Mucosa of stomach (tissue), 1 donor: ENCODE data around the gene TANK.
"Not testable (repeated sequence)": the region's sequence is repeated elsewhere in the genome, so short reads cannot be mapped to it uniquely, and the experiment has no call there.

Experiments used
- H3K27me3 ChIP-seq: one replicate; pipeline ENCODE4 v1.7.0; 2013; ENCODE audit warnings: mild to moderate bottlenecking, low read length; ENCODE audit not compliant: control insufficient read depth, insufficient read depth
- H3K36me3 ChIP-seq: one replicate; pipeline ENCODE4 v1.7.0; 2013; ENCODE audit warnings: low read length; ENCODE audit not compliant: control insufficient read depth, insufficient read depth
- H3K4me1 ChIP-seq: one replicate; pipeline ENCODE4 v1.7.0; 2013; ENCODE audit warnings: mild to moderate bottlenecking, low read length; ENCODE audit not compliant: control insufficient read depth, insufficient read depth
- H3K4me3 ChIP-seq: one replicate; pipeline ENCODE4 v1.7.0; 2013; ENCODE audit warnings: low read length
- H3K9ac ChIP-seq: one replicate; pipeline ENCODE4 v1.7.0; 2013; ENCODE audit warnings: mild to moderate bottlenecking, low read length, moderate library complexity
- H3K9me3 ChIP-seq: one replicate; pipeline ENCODE4 v1.7.0; 2013; ENCODE audit warnings: mild to moderate bottlenecking, low read length, moderate library complexity; ENCODE audit not compliant: control insufficient read depth
- donor health status: Pancreatic carcinoma.

TANK gene

DNA sequence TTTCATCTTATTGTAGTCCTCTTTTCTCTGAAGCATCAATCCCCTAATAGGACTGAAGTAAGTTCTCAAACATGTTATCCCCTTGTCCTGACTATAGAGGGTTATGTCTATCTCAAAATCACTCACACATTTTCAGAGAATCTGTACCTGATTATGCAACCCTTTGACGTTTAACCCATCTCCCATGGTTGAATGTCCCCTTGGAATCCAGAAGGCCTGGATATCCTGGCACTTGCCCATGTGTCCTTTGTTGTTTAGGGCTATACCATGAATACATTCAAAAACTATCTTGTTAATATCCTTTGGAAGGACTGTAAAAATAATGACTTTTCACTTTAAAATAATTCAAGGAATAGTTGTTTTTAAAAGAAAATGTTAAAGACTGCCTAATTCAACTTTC is 81.7 kb downstream of the TANK start:
- H3K4me1 ChIP-seq = peaks cover 11% of the 10 kb centered on the region
- no peaks in the 10 kb centered on the region for H3K36me3 ChIP-seq
- H3K4me3 ChIP-seq = no peak overlapping the region
- H3K9me3 ChIP-seq = no peaks in the 10 kb centered on the region
- H3K9ac ChIP-seq = no peak overlapping the region
- H3K27me3 ChIP-seq = no peaks in the 10 kb centered on the region

DNA sequence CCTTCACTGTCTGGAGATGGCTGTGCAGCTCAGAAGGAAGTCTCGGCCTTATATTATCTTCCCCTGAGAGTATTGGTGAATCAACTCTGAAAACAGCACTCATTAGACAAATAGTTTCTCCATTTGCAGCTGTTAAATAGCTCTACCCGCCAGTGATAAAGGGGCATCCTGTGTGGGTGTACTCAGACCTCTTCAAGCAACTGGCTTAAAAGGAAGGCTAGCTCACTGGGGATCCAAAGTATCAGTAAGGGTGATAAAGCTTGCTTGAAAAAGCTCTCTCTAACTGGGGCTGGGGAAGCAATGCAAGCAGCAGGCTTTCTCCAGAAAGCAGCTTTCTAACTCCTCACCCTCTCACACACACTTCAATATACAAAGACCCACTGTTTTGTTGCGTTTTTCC is 83.1 kb downstream of the TANK start:
- H3K27me3 ChIP-seq = no peaks in the 10 kb centered on the region
- H3K9ac ChIP-seq = no peak overlapping the region
- no peaks in the 10 kb centered on the region for H3K36me3 ChIP-seq
- H3K4me1 ChIP-seq = peaks cover 4% of the 10 kb centered on the region
- no peak overlapping the region for H3K4me3 ChIP-seq
- H3K9me3 ChIP-seq = no peaks in the 10 kb centered on the region

DNA sequence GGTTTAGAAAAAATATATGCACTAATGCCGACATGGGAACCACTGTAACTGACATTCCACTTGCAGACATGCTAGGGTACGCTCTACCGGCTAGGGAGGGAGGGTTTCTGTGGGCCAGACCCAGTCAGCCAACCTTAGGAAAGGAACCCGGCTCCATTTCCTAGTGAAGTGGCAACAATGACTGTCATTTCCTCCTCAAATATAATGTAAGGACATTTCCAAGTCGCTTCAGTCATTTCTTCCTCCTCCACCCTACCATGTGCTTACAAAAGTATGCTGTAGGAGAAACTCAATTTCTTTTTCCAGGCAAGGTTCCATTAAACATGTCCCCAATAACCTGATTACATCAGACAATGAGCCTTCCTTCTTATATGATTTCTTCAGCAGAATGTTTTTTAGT is 83.7 kb downstream of the TANK start:
- peaks cover 4% of the 10 kb centered on the region for H3K4me1 ChIP-seq
- no peak overlapping the region for H3K4me3 ChIP-seq
- peak overlapping the region; percentile 77 for H3K9ac ChIP-seq
- no peaks in the 10 kb centered on the region for H3K9me3 ChIP-seq
- no peaks in the 10 kb centered on the region for H3K27me3 ChIP-seq
- H3K36me3 ChIP-seq = no peaks in the 10 kb centered on the region

DNA sequence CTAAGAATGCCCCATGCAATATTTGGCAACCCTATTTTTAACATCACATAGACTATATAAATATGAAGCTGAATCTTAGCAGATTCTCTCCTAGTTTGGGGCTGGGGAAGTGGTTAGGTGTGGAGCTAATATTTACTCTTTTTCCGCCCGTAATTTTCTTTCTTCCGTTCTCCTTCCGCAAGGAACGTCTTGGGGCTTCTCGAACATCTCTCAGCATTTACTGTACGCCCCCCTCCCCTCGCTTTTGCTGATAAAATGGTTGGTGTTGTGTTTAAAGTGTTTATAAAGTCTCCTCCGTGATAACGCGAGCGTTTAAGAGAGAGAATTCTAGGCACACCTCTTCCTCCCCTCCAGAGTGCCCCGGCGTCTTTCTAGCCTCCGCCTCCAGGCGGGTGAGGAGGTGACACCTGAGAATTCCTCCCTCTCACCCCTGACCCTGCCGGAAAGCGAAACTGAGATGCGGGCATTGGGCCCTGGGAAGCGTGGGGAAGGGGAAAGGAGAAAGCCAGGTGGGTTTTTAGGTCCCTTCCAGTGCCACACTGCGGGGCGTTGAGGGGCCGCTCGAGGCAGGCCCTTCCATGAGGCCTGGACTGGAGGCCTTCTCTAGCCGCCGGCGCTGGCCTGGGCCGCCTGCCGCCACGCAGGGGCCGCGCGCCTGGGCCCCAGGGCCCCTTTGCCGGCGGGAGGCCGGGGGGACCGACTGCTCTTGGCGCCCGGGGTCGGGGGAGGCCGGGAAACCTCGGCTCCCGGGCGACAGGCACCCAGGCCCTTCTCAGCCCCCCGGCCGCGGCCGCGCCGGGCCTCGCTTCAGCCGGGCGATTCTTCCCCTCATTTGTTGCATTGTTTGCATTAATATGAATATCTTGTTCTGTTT is 84.4 kb downstream of the TANK start:
- not testable (repeated sequence) for H3K4me1 ChIP-seq, H3K36me3 ChIP-seq, H3K27me3 ChIP-seq, H3K9me3 ChIP-seq
- Histone ChIP-seq H3K9ac (peak overlapping the region; percentile 77), H3K4me3 (peak overlapping the region; percentile 43)

DNA sequence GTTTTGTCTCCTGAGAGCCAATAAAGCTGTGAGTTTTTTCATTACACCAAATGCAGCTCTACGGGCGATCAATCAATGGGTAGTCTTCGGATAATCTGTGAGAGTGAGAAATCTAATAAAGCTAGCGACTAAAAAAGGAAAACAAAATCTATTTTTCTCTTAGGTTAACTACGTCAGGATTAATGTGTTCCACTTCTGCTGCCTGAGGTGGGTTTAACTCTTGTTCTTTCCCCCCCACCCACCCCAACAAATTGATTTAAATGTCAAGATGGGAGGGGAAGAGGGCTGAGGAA is 85.0 kb downstream of the TANK start:
- H3K9me3 ChIP-seq = no peaks in the 10 kb centered on the region
- peaks cover 4% of the 10 kb centered on the region for H3K4me1 ChIP-seq
- H3K9ac ChIP-seq = peak overlapping the region; percentile 77
- H3K4me3 ChIP-seq = peak overlapping the region; percentile 43
- H3K27me3 ChIP-seq = no peaks in the 10 kb centered on the region
- no peaks in the 10 kb centered on the region for H3K36me3 ChIP-seq

DNA sequence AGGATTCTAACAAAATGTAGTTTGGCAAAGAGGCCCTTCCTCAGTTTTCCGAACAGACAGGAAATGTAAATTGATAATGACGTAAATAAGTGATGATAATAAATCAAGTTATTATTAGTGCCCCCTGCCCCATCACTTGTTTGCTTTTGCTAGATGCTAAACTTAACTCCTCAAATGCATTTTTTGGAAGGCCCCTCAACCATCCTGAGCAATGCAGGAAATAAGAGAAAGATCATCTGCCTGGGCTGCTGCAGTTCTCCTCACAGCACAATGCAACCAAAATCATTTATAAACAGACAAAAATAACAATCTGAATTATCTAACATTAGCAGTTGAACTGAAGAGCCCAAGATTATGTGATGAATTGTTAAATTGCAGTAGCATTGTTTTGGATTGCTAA is 85.4 kb downstream of the TANK start:
- no peaks in the 10 kb centered on the region for H3K36me3 ChIP-seq
- H3K4me1 ChIP-seq = peaks cover 4% of the 10 kb centered on the region
- no peaks in the 10 kb centered on the region for H3K27me3 ChIP-seq
- H3K9me3 ChIP-seq = no peaks in the 10 kb centered on the region
- no peak overlapping the region for H3K9ac ChIP-seq
- no peak overlapping the region for H3K4me3 ChIP-seq

DNA sequence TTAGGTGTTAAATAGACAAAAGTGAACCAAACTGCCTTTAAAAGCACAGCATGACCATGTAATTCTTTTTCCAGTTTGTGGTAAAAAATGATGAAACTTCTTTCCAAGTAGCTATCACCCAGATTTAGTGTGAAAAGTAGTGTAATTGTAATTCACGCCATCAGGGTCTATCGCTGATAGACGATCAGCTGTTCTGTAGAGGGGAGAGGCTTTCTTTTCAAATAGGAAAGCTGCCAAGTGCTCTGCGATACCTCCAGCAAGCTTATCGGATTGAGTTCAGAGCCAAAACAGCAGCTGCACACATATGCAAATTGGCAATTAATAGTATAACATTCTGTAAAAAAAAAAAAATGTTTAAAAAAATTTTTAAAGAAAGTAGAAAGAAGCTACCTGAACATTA is 86.1 kb downstream of the TANK start:
- H3K4me1 ChIP-seq = peaks cover 4% of the 10 kb centered on the region
- H3K36me3 ChIP-seq = no peaks in the 10 kb centered on the region
- H3K9ac ChIP-seq = no peak overlapping the region

DNA sequence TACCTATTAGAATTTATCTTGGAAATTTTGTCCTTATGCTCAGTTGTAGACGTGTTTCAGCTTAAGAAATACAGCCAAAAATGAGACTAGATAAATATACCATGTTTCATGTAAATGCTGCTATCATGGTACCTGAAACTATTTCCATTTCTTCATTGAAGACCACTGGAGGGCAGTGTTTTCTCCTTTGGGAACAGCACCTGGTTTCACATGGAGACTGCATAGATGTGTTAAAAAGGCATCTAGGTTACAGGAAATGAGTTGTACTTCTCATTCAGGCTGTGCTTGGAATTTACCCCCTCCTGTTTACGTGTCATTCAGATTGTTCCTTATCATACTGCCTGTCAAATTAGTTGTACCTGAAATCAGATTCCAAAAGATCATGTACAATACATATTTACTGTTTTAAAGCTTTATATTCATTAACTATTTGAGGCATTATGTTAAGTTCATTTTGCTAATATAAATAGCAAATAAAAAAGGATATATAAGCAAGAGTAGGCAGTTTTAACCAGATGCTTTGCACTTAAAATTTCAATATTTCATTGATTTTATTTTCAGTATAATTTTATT is 90.7 kb downstream of the TANK start:
- no peaks in the 10 kb centered on the region for H3K36me3 ChIP-seq
- H3K4me3 ChIP-seq = no peak overlapping the region
- H3K4me1 ChIP-seq = no peaks in the 10 kb centered on the region
- H3K9me3 ChIP-seq = no peaks in the 10 kb centered on the region
- H3K9ac ChIP-seq = no peak overlapping the region
- H3K27me3 ChIP-seq = no peaks in the 10 kb centered on the region

More for the DNA sequence above, 86.1 kb downstream of the TANK start:
- no peaks in the 10 kb centered on the region for H3K27me3 ChIP-seq
- H3K4me3 ChIP-seq = no peak overlapping the region
- no peaks in the 10 kb centered on the region for H3K9me3 ChIP-seq

DNA sequence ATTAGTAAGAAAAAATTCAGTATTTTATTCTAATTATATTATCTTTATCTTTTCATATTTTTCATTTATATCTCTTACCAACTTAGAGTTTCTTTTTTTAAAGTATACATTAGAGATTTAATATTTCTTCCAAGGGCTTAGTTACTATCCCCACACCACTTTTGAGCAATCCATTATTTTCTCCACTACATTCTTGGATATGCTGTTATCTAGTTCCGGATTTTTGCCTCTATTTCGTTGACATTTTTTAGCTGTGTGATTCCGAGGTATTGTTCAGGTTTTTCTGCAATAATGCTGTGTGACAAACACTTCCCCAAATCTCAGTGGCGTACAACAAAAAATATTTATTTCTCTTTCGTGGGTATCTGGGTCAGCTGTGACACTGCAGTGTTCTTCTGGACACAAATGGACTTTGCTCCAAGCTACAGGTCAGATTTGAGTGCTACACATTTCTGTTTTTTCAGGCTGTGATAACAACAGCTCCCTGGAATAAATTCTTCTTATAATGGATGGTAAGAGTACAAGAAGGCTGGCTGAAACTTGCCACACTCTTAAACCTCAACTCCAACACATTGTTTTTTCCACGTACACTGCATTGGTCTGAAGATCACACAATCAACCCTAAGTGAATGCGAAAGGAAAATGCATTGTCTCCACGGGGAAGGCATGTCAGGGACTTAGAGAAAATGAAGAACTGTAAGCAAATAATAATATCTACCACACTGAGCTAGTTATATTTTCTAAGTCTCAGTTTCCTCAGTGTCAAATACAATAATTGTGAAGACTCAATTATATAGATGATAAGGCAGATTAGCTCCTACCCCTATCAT is 97.1 kb downstream of the TANK start:
- Histone ChIP-seq H3K9ac (no peak overlapping the region), H3K9me3 (no peaks in the 10 kb centered on the region), H3K27me3 (no peaks in the 10 kb centered on the region), H3K4me3 (no peak overlapping the region), H3K36me3 (no peaks in the 10 kb centered on the region), H3K4me1 (no peaks in the 10 kb centered on the region)

DNA sequence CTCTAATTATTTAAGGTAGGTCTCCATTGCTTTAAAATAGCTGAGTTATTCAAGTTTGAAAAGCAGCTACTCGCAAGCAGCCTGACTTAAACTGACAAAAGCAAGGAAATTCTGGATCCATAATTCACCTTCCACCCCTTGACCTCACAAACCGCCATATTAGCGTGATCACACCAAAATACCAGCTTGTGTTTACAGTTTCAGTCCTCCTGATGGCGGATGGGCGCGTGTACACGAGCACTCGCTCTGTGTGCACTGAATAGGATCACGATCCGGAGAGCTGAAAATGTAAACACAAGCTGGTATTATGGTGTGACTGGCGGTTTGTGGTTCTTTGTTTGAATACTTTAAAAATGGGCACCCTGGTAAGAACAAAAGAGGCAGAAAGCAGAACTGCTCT is 105.6 kb downstream of the TANK start:
- Histone ChIP-seq H3K4me1 (no peaks in the 10 kb centered on the region), H3K27me3 (no peaks in the 10 kb centered on the region), H3K4me3 (no peak overlapping the region), H3K9ac (no peak overlapping the region), H3K36me3 (no peaks in the 10 kb centered on the region), H3K9me3 (no peaks in the 10 kb centered on the region)

DNA sequence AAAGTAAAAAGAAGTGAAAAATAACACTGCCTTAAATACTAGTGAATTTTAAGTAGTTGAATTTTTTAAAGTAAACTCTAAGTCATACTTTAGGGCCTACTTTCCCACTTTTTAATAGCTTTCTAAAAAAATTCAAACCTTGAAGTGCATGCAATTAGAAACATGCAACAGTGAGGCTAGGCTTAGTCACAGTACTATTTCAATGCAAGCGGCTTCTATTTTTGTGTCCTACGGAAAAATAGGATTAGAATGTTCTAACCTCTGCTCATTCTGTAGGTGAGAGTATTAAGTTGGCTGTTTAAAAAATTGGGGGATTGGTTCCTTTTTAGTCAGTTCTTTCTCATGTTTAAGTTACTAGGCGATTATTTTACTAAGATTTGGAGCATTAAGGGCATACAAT is 108.9 kb downstream of the TANK start:
- Histone ChIP-seq H3K4me1 (no peaks in the 10 kb centered on the region), H3K9me3 (no peaks in the 10 kb centered on the region), H3K27me3 (no peaks in the 10 kb centered on the region), H3K36me3 (no peaks in the 10 kb centered on the region), H3K9ac (no peak overlapping the region), H3K4me3 (no peak overlapping the region)

DNA sequence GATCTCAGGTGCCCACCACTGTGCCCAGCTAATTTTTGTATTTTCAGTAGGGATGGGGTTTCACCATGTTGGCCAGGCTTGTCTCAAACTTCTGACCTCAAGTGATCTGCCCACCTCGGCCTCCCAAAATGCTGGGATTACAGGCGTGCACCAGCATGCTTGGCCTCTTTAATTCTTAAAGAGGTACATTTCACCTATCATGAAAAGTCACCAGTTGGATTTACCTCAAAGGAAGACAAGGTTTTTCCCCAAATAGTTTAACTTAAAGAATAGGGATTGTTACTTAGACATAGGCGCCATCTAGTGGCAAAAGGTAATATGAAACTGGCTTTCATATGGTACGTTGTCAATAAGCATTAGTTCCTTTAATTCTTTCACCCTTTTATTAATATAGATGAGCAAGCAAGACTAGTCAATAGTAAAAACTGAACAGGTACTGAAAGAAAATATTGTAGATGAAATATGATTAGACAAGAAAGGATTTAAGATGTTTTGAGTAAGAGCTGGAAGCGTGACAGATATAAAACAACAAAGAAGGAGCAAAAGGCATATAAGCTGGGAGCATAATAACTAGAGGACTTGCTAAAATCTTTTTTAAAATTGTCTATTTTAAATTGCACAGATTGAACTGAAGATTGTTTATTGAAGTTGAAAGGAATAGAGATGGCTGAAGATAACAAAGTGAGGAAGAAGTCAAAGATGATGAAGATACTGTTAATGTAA is 113.0 kb downstream of the TANK start:
- Histone ChIP-seq H3K36me3 (no peaks in the 10 kb centered on the region), H3K9me3 (no peaks in the 10 kb centered on the region), H3K9ac (no peak overlapping the region), H3K27me3 (no peaks in the 10 kb centered on the region), H3K4me1 (no peaks in the 10 kb centered on the region), H3K4me3 (no peak overlapping the region)
